GM18508 (cell line): Measurements from ENCODE around the gene TAF6L.
"Not testable (repeated sequence)": the region's sequence is repeated elsewhere in the genome, so short reads cannot be mapped to it uniquely, and the experiment has no call there.

Experiments used
- ATAC-seq: cut with Tn5 transposase; IDR thresholded peaks from one replicate; pipeline ENCODE4 v1.9.1; 2021; ENCODE audit warnings: moderate number of reproducible peaks; ENCODE audit not compliant: insufficient read depth, unreplicated experiment

Gene TAF6L

GRCh38 chr11:62799486-62799885 is 28.3 kb downstream of the TAF6L start:
- no peak for ATAC-seq

GRCh38 chr11:62801071-62801470 is 29.9 kb downstream of the TAF6L start:
- no peak for ATAC-seq

GRCh38 chr11:62804310-62805075 is 33.3 kb downstream of the TAF6L start:
- ATAC-seq, result peak; percentile 13

- ATAC-seq, result peak; percentile 35
These were observed 34.1 kb downstream of the TAF6L start, which contains the start of gene NXF1 for GRCh38 chr11:62805076-62805892. Gene NXF1, minus strand, starts transcription at chr11:62805440. Its CDS starts 84 bp downstream, at chr11:62805356.

- no peak for ATAC-seq
These were observed 34.8 kb downstream of the TAF6L start for GRCh38 chr11:62805961-62806441.

GRCh38 chr11:62806611-62807121 is 35.5 kb downstream of the TAF6L start:
- no peak for ATAC-seq

GRCh38 chr11:62810748-62811147 is 39.6 kb downstream of the TAF6L start:
- ATAC-seq, result no peak

GRCh38 chr11:62811659-62812058 is 40.5 kb downstream of the TAF6L start:
- ATAC-seq, result no peak

GRCh38 chr11:62816557-62816956 is 45.4 kb downstream of the TAF6L start:
- ATAC-seq, result no peak

GRCh38 chr11:62817129-62817528 is 45.9 kb downstream of the TAF6L start:
- no peak for ATAC-seq

- no peak for ATAC-seq
These were observed 52.5 kb downstream of the TAF6L start for GRCh38 chr11:62823677-62824076.

GRCh38 chr11:62828130-62828529 is 56.9 kb downstream of the TAF6L start:
- not testable (repeated sequence) for ATAC-seq

- no peak for ATAC-seq
These were observed 59.8 kb downstream of the TAF6L start for GRCh38 chr11:62830904-62831519.

- peak; percentile 70 for ATAC-seq
These were observed 60.5 kb downstream of the TAF6L start, which contains the start of gene STX5 for GRCh38 chr11:62831520-62832335. Gene STX5, minus strand, starts transcription at chr11:62832051. Its CDS starts 808 bp downstream, at chr11:62831243.

GRCh38 chr11:62832336-62833234 is 61.4 kb downstream of the TAF6L start, which contains the start of gene TEX54:
Gene TEX54, minus strand, starts transcription at chr11:62832841.
- no peak for ATAC-seq

- no peak for ATAC-seq
These were observed 64.1 kb downstream of the TAF6L start for GRCh38 chr11:62835336-62835735.
